Gastroesophageal sphincter (tissue), 4 donors: Measurements from ENCODE around the gene CXCR4. TPM values are rescaled to one million over a fixed set of nuclear protein-coding genes. Genes with fewer than 3 reads are reported as not detected.

Source experiments
- ATAC-seq: fragments of 150-250 bp; one replicate; pipeline ENCODE4 v1.9.1; 2016; ENCODE audit warnings: mild to moderate bottlenecking, moderate library complexity
- H3K27ac ChIP-seq, 4 donors: fragments of 200-600 bp; sonication (generic) in 3 of 4; 1 replicate in 3 of 4; 2 replicates in 1 of 4; pipeline ENCODE4 v1.5.1; 2016 to 2019
- H3K27me3 ChIP-seq: fragments of 200-600 bp; sonication (generic); one replicate; pipeline ENCODE4 v1.5.1; 2019
- H3K36me3 ChIP-seq, 2 donors: fragments of 200-600 bp; sonication (generic); one replicate each; pipeline ENCODE4 v1.5.1; 2019; ENCODE audit warnings: control low read depth in 1 of 2
- H3K4me1 ChIP-seq, 3 donors: fragments of 200-600 bp; sonication (generic); 1 replicate in 2 of 3; 2 replicates in 1 of 3; pipeline ENCODE4 v1.5.1; 2016 to 2019; ENCODE audit warnings: control low read depth in 2 of 3
- H3K4me3 ChIP-seq, 2 donors: fragments of 200-600 bp; sonication (generic); one replicate each; pipeline ENCODE4 v1.5.1; 2019; ENCODE audit warnings: mild to moderate bottlenecking in 1 of 2, moderate library complexity in 1 of 2
- H3K9me3 ChIP-seq, 3 donors: fragments of 200-600 bp; sonication (generic); one replicate each; pipeline ENCODE4 v1.5.1; 2017 to 2019; ENCODE audit warnings: control low read depth in 2 of 3
- EP300 ChIP-seq: sonication (generic); formaldehyde crosslinking; IDR thresholded peaks from one replicate; pipeline ENCODE4 v1.6.1; 2017; ENCODE audit warnings: antibody characterized with exemption, mild to moderate bottlenecking
- POLR2A ChIP-seq, 2 donors: fragments of 450-650 bp; IDR thresholded peaks; one replicate each; pipeline ENCODE4 v1.6.1; 2017; ENCODE audit warnings: antibody characterized with exemption in 2 of 2, mild to moderate bottlenecking in 2 of 2, moderate library complexity in 1 of 2
- POLR2AphosphoS5 ChIP-seq: sonication (generic); formaldehyde crosslinking; IDR thresholded peaks from one replicate; pipeline ENCODE4 v1.6.1; 2017; ENCODE audit warnings: antibody characterized with exemption
- WGBS, 2 donors: methylation state at CpG; one replicate each; pipeline ENCODE4 v1.1.5; 2018; ENCODE audit warnings: low coverage in 1 of 2; 5-methylcytosine and 5-hydroxymethylcytosine counted together
- total RNA-seq, 4 donors: library from RNA; depleted of rRNA; stranded (reverse); fragments of >200 nt; gene quantifications; one replicate each; pipeline ENCODE4 v1.1.0, GENCODE V29; 2016
- TF ChIP-seq, protein P1 (sequence below), 4 experiments: fragments of 200-600 bp in 2 of 4; fragments of 450-650 bp in 2 of 4; sonication (generic) in 1 of 4; IDR thresholded peaks; one replicate each; pipeline ENCODE4 v1.5.1; 2017 to 2019; ENCODE audit warnings: antibody characterized with exemption in 4 of 4, mild to moderate bottlenecking in 2 of 4, moderate library complexity in 2 of 4

CXCR4 gene
- total RNA-seq, 4 donors from 2014 or later, result 5.1 to 8.2 (median 7.7) TPM

GRCh38 chr2:136154384-136154783 is 36.4 kb upstream of the CXCR4 start:
- H3K36me3 ChIP-seq, result no peaks in the 10 kb centered on the region
- no peak for ATAC-seq
- no peaks in the 10 kb centered on the region for H3K27me3 ChIP-seq
- TF ChIP-seq, protein P1, sequence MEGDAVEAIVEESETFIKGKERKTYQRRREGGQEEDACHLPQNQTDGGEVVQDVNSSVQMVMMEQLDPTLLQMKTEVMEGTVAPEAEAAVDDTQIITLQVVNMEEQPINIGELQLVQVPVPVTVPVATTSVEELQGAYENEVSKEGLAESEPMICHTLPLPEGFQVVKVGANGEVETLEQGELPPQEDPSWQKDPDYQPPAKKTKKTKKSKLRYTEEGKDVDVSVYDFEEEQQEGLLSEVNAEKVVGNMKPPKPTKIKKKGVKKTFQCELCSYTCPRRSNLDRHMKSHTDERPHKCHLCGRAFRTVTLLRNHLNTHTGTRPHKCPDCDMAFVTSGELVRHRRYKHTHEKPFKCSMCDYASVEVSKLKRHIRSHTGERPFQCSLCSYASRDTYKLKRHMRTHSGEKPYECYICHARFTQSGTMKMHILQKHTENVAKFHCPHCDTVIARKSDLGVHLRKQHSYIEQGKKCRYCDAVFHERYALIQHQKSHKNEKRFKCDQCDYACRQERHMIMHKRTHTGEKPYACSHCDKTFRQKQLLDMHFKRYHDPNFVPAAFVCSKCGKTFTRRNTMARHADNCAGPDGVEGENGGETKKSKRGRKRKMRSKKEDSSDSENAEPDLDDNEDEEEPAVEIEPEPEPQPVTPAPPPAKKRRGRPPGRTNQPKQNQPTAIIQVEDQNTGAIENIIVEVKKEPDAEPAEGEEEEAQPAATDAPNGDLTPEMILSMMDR (IDR thresholded peaks at IDR 0.05), result no peak
- TF ChIP-seq POLR2AphosphoS5, result no peak
- H3K4me1 ChIP-seq, result no peaks in the 10 kb centered on the region
- H3K27ac ChIP-seq, result no peak overlapping the region
- H3K4me3 ChIP-seq, result no peak overlapping the region
- WGBS, 2 donors, result 72 to 73% methylated on average over 2 of the region's 4 CpGs
- no peaks in the 10 kb centered on the region for H3K9me3 ChIP-seq

DNA sequence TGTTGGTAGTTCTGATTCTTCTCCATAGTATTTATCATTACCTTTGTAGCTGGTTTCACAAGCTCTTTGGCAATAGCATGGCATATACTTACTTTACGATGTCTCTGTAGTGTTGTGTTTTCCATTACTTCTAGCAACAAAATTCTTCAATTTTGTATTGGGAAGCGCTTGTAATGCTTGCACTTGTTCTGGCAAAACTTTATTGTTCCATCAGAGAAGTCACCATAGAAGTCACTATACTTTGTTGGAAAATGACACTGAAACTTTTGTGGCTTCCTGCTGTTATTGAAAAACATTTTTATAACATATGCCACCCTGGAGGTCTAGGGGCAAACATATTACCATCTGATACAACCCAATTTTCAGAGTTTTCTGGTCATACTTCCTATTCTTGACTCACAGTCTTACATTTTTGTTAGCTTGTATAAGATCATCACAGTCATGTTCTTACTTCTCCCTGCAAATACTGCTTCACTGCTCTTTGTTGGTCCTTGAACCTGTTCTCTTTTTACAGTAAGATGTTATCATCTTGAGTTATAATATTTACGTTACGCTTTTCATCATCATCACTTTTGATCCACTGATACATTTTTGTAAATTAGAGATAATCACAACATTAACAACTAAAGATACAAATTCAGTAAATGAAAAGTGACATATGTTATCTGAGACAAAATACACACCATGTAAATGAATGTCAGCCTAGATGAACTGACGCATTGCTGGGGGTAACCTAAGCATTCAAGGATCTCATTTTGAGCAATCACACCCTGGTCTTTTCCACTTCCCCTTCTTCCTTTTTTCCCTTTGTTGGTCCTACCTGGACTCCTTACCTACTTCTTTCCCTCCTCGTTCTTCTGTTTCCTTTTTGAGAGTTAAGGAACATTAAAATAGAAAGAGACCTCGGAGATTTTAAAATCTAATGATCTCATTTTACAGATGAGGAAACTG is 33.3 kb upstream of the CXCR4 start:
- Histone ChIP-seq H3K36me3 (no peaks in the 10 kb centered on the region), H3K9me3 (no peaks in the 10 kb centered on the region), H3K27me3 (no peaks in the 10 kb centered on the region), H3K4me1 (no peaks in the 10 kb centered on the region), H3K27ac (no peak overlapping the region), H3K4me3 (no peak overlapping the region)
- no peak for ATAC-seq
- TF ChIP-seq POLR2A (IDR thresholded peaks at IDR 0.05) (no peak), POLR2AphosphoS5 (no peak), EP300 (no peak)
- TF ChIP-seq, protein P1 (IDR thresholded peaks at IDR 0.05), result no peak
- WGBS, 2 donors, result 83 to 86% methylated on average over 7 of the region's 7 CpGs

GRCh38 chr2:136149011-136149410 is 31.1 kb upstream of the CXCR4 start:
- Histone ChIP-seq H3K36me3 (no peaks in the 10 kb centered on the region), H3K4me1 (no peaks in the 10 kb centered on the region), H3K4me3 (no peak overlapping the region), H3K27ac (no peak overlapping the region), H3K9me3 (no peaks in the 10 kb centered on the region), H3K27me3 (peaks cover 7% of the 10 kb centered on the region)
- ATAC-seq, result no peak
- 0% methylated on average over 1 of the region's 1 CpG; no CpG with 5 or more reads in 1 of the 2 donors for WGBS, 2 donors
- TF ChIP-seq POLR2A (IDR thresholded peaks at IDR 0.05), result no peak
- TF ChIP-seq POLR2AphosphoS5, result no peak
- TF ChIP-seq, protein P1 (IDR thresholded peaks at IDR 0.05), result no peak
- no peak for TF ChIP-seq EP300

GRCh38 chr2:136146564-136146963 is 28.6 kb upstream of the CXCR4 start:
- Histone ChIP-seq H3K27ac (no peak overlapping the region), H3K4me3 (no peak overlapping the region), H3K4me1 (no peaks in the 10 kb centered on the region), H3K36me3 (no peaks in the 10 kb centered on the region), H3K9me3 (no peaks in the 10 kb centered on the region), H3K27me3 (peaks cover 7% of the 10 kb centered on the region)
- TF ChIP-seq, protein P1 (IDR thresholded peaks at IDR 0.05), result no peak
- no peak for TF ChIP-seq POLR2A (IDR thresholded peaks at IDR 0.05)
- ATAC-seq, result no peak
